Loucy (cell line): ENCODE results near the gene CATSPERD.
A peak's percentile ranks its signal among the peaks of the same experiment; 100 is the strongest.

Source experiments
- H2AFZ ChIP-seq: fragments of 200-600 bp; sonication (generic); 2 replicates; pipeline ENCODE4 v1.6.0; 2016; ENCODE audit warnings: antibody characterized with exemption, mild to moderate bottlenecking, low read length, moderate library complexity
- H3F3A ChIP-seq: fragments of 200-600 bp; 2 replicates; pipeline ENCODE4 v1.6.0; 2016; ENCODE audit warnings: antibody characterized with exemption, low read depth, mild to moderate bottlenecking
- H3K27me3 ChIP-seq: fragments of 200-600 bp; sonication (generic); 2 replicates; pipeline ENCODE4 v1.6.1; 2014; ENCODE audit warnings: low read length, mild to moderate bottlenecking; ENCODE audit not compliant: insufficient read depth, poor library complexity, severe bottlenecking
- H3K36me3 ChIP-seq: fragments of 200-600 bp; sonication (generic); 2 replicates; pipeline ENCODE4 v1.6.1; 2016; ENCODE audit warnings: low read length; ENCODE audit not compliant: insufficient read depth
- H3K4me1 ChIP-seq: fragments of 200-600 bp; sonication (generic); 2 replicates; pipeline ENCODE4 v1.5.1; 2014; ENCODE audit warnings: low read length, mild to moderate bottlenecking; ENCODE audit not compliant: insufficient read depth, poor library complexity, severe bottlenecking
- H3K4me2 ChIP-seq: fragments of 200-600 bp; sonication (generic); 2 replicates; pipeline ENCODE4 v1.6.0; 2014; ENCODE audit warnings: antibody characterized with exemption, low read length, low read depth, mild to moderate bottlenecking; ENCODE audit not compliant: poor library complexity, severe bottlenecking
- H3K4me3 ChIP-seq: fragments of 200-600 bp; sonication (generic); 2 replicates; pipeline ENCODE4 v1.5.1; 2014; ENCODE audit warnings: low read length, mild to moderate bottlenecking, mixed read lengths; ENCODE audit not compliant: poor library complexity, severe bottlenecking
- H3K79me2 ChIP-seq: fragments of 200-600 bp; sonication (generic); 2 replicates; pipeline ENCODE4 v1.6.1; 2014; ENCODE audit warnings: low read length; ENCODE audit not compliant: insufficient read depth
- H3K9ac ChIP-seq: fragments of 200-600 bp; sonication (generic); 2 replicates; pipeline ENCODE4 v1.6.0; 2014; ENCODE audit warnings: mild to moderate bottlenecking, low read depth, low read length, moderate library complexity; ENCODE audit not compliant: poor library complexity, severe bottlenecking
- H3K9me2 ChIP-seq: fragments of 200-600 bp; sonication (generic); replicated peaks from 2 replicates; pipeline ENCODE4 v1.6.1; 2016; ENCODE audit warnings: low read depth, low read length, mixed read lengths
- H3K9me3 ChIP-seq: fragments of 200-600 bp; sonication (generic); 2 replicates; pipeline ENCODE4 v1.6.1; 2014; ENCODE audit warnings: mild to moderate bottlenecking, antibody characterized with exemption, low read length, low read depth; ENCODE audit not compliant: insufficient read depth
- H4K20me1 ChIP-seq: fragments of 200-600 bp; sonication (generic); 2 replicates; pipeline ENCODE4 v1.6.0; 2014; ENCODE audit warnings: antibody characterized with exemption, low read length, mild to moderate bottlenecking; ENCODE audit not compliant: insufficient read depth, poor library complexity, severe bottlenecking
- CTCF ChIP-seq: fragments of 200-600 bp; sonication (generic); conservative IDR thresholded peaks from 2 replicates; pipeline ENCODE4 v1.5.1; 2014; ENCODE audit warnings: mild to moderate bottlenecking, antibody characterized with exemption, low read length
- EZH2phosphoT487 ChIP-seq: fragments of 200-600 bp; IDR thresholded peaks from 2 replicates; pipeline ENCODE4 v1.6.1; 2018; ENCODE audit warnings: antibody characterized with exemption, mild to moderate bottlenecking, moderate library complexity, borderline replicate concordance

Gene CATSPERD

GRCh38 chr19:5692723-5693194, 27.7 kb upstream of the CATSPERD start:
- Histone ChIP-seq H3K4me2 (peak overlapping the region; percentile 98), H4K20me1 (peaks cover 61% of the 10 kb centered on the region), H3K27me3 (peaks cover 9% of the 10 kb centered on the region), H2AFZ (no peak overlapping the region), H3K9me2 (no peaks in the 10 kb centered on the region), H3K79me2 (peaks cover 63% of the 10 kb centered on the region), H3K36me3 (peaks cover 62% of the 10 kb centered on the region; the same call in 1 of the 2 replicates), H3F3A (no peaks in the 10 kb centered on the region), H3K9ac (peak overlapping the region; percentile 99), H3K4me1 (peaks cover 8% of the 10 kb centered on the region), H3K9me3 (no peaks in the 10 kb centered on the region), H3K4me3 (peak overlapping the region; percentile 91)
- no peak for TF ChIP-seq CTCF
- TF ChIP-seq EZH2phosphoT487, result no peak

GRCh38 chr19:5693195-5694166, 27.0 kb upstream of the CATSPERD start:
- no peak overlapping the region for H3K9ac ChIP-seq
- peaks cover 9% of the 10 kb centered on the region for H3K27me3 ChIP-seq
- H2AFZ ChIP-seq, result no peak overlapping the region
- H3F3A ChIP-seq, result no peaks in the 10 kb centered on the region
- peaks cover 61% of the 10 kb centered on the region for H4K20me1 ChIP-seq
- H3K9me2 ChIP-seq, result no peaks in the 10 kb centered on the region
- peaks cover 63% of the 10 kb centered on the region for H3K79me2 ChIP-seq
- peaks cover 67% of the 10 kb centered on the region; the same call in 1 of the 2 replicates for H3K36me3 ChIP-seq
- TF ChIP-seq EZH2phosphoT487 (no peak), CTCF (no peak)
- H3K4me1 ChIP-seq, result peaks cover 8% of the 10 kb centered on the region
- H3K4me2 ChIP-seq, result peak overlapping the region; percentile 98
- peak overlapping the region; percentile 91 for H3K4me3 ChIP-seq
- H3K9me3 ChIP-seq, result no peaks in the 10 kb centered on the region

GRCh38 chr19:5694167-5694955, 26.1 kb upstream of the CATSPERD start:
- Histone ChIP-seq H3F3A (no peaks in the 10 kb centered on the region), H3K36me3 (peaks cover 75% of the 10 kb centered on the region; the same call in 1 of the 2 replicates), H3K9me2 (no peaks in the 10 kb centered on the region), H3K9me3 (no peaks in the 10 kb centered on the region), H3K4me2 (no peak overlapping the region), H3K79me2 (peaks cover 63% of the 10 kb centered on the region), H2AFZ (no peak overlapping the region), H3K4me3 (no peak overlapping the region), H3K27me3 (peaks cover 9% of the 10 kb centered on the region), H4K20me1 (peaks cover 61% of the 10 kb centered on the region), H3K4me1 (peaks cover 8% of the 10 kb centered on the region), H3K9ac (no peak overlapping the region)
- no peak for TF ChIP-seq EZH2phosphoT487
- TF ChIP-seq CTCF, result no peak
